ENCODE results near the gene DNASE1L2.
A peak's percentile ranks its signal among the peaks of the same experiment; 100 is the strongest.
"Not testable (repeated sequence)": the region's sequence is repeated elsewhere in the genome, so short reads cannot be mapped to it uniquely, and the experiment has no call there.

The DNASE1L2 gene

DNA sequence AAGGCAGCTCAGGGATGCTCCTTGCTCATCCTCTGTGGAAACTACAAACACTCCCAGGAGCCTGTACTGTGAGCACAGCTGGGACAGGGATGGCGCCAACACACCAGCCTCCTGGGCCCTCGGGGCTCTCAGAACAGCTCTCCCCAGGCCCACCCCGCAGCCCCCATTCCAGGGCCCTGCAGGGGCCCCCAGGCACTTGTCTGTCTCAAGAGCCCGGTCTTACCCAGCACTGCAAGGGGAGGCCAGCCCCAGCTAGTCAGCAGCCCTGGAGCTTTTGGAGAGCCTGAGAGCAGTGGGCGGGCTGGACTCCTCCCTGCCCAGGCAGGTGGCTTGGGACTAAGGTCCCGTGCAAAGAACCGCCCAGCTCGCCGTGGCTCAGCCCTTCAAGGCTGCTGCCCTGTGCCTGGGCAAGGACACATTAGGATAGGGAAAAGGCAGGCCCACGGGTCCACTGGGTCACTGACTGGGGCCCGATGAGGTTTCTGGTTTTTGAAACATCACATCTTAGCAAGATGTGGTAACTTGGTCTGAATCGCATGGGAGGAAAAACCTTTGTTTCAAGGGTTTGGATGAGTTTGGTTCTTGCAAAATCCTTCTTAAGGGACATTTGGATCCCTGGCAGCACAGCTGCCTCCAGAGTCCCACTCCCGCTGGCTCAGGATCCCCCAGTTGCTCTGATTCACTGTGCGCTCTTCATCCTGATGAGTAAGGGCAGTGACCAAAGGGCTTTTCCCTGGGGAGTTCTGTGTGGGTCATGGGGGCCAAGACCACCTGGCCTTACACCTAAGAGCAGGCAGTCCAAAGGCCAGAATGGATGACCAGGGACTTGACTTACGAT is 2.8 kb downstream of the DNASE1L2 start:
- no peak for DNase-seq (ENCODE audit: low read depth, low spot score)

DNA sequence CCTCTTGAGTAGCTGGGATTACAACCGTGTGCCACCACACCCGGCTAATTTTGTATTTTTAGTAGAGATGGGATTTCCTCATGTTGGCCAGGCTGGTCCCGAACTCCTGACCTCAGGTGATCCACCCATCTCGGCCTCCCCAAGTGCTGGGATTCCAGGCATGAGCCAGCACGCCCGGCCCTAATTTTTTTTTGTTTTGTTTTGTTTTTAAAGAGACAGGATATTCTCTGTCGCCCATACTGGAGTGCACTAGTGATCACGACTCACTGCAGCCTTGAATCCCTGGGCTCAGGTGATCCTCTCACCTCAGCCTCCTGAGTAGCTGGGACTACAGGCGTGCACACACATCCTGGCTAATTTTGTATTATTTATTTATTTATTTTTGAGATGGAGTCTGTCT is 4.1 kb downstream of the DNASE1L2 start:
- DNase-seq (ENCODE audit: low read depth, low spot score): not testable (repeated sequence)

GRCh38 chr16:2242598-2242997 is 6.4 kb downstream of the DNASE1L2 start:
- DNase-seq (ENCODE audit: low read depth, low spot score): no peak

- DNase-seq (ENCODE audit: low read depth, low spot score): no peak
Observed at GRCh38 chr16:2243031-2243528, 6.8 kb downstream of the DNASE1L2 start.

DNA sequence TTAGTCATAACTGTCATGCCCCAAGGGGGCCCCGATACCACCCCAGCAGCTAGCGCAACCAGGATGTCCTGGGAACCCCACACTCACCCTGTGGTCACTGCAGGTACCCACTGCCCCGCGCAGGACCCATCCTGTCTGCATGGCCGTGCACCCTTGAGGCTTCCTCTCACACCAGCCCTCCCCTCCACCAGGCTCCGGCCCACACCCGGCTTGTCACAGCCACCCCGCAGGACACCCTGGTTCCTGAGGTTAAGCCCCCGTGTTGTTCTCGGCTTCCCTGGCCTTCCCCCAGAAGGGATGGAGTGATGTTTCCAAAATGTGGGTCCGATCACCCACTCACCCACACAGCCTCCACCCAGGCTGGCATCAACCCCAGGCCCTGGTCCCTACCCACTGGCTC is 7.5 kb downstream of the DNASE1L2 start:
- DNase-seq (ENCODE audit: low read depth, low spot score): no peak

DNA sequence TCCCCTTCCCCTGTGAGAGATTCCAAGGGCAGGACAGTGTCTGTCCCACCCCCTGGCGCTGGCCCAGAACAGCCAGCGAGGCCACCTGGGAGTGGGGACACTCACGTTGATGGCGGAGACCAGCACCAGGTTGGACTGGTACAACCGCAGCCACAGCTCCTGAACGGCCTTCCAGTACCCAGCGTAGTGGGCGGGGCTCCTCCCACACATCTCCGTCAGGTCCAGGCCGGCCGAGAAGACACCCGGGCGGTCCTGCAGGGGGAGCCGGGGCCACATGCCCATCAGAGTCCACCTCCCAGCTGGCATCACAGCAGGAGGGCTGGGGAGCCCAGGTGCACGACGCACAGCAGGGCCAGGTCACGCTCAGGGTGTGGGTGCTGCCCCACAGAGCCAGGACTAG is 8.1 kb downstream of the DNASE1L2 start:
- no peak for DNase-seq (ENCODE audit: low read depth, low spot score)

DNA sequence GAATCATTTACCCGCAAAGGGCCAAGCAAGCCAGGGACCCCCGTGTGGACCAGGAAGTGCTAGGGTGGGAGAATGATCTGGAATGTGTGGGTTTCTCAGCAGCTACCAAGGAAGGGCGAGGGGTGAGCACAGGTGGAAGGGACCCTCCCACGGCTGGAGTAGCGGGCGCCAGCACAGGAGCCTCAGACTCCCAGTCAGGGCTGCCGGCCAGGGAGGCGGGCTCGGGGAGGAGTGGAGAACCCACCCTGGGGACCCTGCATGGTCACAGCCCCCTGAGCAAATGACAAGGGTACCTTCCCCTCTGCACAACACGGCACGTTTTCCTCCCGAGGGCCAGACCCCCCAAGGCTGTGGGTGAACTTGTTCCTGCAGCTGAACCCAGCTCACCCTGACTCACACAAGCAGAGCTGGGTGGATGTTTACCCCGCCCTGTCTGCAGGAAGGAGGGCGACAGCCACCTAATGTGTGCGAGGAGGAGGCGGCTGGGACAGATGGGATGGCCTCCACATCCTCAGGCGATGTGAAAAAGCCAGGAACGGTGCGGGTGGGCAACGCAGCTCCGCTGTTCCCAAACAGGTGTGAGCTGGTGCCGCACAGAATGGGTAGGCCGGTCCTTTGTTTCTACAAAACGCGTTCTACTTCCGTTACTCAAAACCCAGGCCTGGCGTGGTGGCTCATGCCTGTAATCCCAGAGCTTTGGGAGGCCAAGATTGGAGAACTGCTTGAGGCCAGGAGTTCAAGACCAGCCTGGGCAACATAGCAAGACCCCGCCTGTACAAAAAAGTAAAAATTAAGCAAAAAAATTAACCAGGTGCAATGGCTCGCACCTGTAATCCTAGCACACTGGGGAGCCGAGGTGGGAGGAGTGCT is 8.9 kb downstream of the DNASE1L2 start:
- no peak for DNase-seq (ENCODE audit: low read depth, low spot score)

DNA sequence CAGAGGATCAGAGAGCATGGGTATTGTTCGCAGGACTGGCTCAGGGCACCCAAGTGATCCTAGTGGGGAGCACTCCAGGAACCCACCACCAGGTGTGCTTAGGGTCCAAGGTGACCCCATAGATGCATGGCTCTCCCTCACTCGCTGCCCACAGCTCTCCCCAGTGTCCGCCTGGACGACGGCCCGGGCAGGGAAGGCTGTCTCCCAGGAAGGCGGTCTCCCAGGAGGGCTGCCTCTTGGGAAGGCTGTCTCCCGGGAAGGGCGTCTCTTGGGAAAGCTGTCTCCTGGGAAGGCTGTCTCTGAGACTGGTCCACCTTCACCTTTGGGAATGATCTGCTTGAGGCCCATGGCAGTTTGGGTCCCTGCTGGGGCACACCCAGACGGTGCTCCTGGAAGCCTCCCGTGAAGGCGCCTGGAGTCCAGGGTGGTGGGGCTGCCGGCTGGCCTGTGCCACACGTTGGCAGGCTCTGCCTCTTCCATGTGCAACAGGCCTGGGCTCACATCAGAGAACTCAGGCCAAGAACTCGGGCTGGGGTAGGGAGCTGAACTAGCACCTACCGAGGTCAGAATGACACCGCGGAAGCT is 10.1 kb downstream of the DNASE1L2 start:
- DNase-seq (ENCODE audit: low read depth, low spot score): no peak

DNA sequence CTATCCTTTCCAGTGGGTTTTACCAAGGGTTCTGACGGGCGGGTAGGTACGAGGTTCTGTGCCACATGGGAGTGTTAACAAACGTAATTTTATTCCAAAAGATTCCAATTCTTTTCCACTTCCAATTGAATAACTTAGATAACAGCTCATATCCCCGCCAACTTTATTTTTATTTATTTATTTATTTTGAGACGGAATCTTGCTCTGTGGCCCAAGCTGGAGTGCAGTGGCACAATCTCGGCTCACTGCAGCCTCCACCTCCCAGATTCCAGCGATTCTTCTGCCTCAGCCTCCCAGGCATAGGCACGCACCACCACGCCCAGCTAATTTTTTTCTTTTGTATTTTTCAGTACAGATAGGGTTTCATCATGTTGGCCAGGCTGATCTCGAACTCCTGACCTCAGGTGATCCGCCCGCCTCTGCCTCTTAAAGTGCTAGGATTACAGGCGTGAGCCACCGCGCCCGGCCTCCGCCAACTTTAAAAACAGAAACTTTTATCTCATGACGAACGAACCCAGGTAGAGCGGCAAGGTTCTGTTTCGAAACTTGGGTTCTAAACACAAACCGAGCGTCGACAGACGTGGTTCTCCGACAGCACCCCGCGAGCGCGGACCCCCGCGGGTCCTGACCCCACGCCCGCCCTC is 14.5 kb downstream of the DNASE1L2 start:
- no peak for DNase-seq (ENCODE audit: low read depth, low spot score)

- DNase-seq (ENCODE audit: low read depth, low spot score): peak; percentile 73
Observed at GRCh38 chr16:2251296-2252111, 15.3 kb downstream of the DNASE1L2 start, which contains the start of gene ECI1. TSS of gene ECI1 (minus strand) at chr16:2251587. CDS start at chr16:2251566, 21 bp downstream.

GRCh38 chr16:2252806-2253148 is 16.5 kb downstream of the DNASE1L2 start:
- no peak for DNase-seq (ENCODE audit: low read depth, low spot score)

GRCh38 chr16:2253293-2253692 is 17.0 kb downstream of the DNASE1L2 start:
- no peak for DNase-seq (ENCODE audit: low read depth, low spot score)

- no peak for DNase-seq (ENCODE audit: low read depth, low spot score)
Observed at GRCh38 chr16:2256531-2257140, 20.4 kb downstream of the DNASE1L2 start.

GRCh38 chr16:2257726-2258125 is 21.5 kb downstream of the DNASE1L2 start:
- DNase-seq (ENCODE audit: low read depth, low spot score): no peak

- not testable (repeated sequence) for DNase-seq (ENCODE audit: low read depth, low spot score)
Observed at GRCh38 chr16:2258530-2258929, 22.3 kb downstream of the DNASE1L2 start.

DNA sequence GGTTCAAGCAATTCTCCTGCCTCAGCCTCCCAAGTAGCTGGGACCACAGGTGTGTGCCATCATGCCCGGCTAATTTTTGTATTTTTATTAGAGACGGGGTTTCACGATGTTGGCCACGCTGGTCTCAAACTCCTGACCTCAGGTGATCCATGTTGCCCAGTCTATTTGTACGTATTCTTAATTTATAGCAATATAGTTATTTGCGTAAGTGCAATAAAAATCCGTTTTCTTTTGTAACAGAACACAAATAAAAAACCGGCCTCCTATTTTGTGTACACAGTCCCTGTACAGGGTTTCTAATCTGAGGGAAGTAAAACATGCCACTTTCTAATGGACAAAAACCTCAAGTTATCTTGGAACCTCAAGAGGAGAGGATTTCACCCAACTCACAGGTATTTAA is 24.0 kb downstream of the DNASE1L2 start:
- DNase-seq (ENCODE audit: low read depth, low spot score): no peak

DNA sequence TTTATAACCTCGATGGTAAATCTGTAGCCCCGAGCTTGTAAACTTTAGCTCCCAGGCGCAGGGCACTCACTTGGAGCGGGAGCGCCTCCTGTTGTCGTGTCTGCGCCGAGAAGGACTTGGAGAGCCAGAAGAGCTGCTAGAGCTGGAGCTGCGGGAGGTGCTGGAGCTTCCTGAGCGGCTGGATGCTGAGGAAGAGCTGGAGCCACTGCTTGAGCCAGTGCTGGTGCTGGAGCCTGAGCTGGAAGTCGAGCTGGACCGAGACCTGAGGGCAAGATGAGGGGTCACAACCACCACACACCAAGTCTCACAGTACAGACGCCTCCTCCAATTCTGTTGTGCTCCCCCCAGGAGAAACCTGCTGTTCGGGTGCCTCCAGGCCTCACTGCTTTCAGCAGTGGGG is 26.8 kb downstream of the DNASE1L2 start:
- DNase-seq (ENCODE audit: low read depth, low spot score): not testable (repeated sequence)

DNA sequence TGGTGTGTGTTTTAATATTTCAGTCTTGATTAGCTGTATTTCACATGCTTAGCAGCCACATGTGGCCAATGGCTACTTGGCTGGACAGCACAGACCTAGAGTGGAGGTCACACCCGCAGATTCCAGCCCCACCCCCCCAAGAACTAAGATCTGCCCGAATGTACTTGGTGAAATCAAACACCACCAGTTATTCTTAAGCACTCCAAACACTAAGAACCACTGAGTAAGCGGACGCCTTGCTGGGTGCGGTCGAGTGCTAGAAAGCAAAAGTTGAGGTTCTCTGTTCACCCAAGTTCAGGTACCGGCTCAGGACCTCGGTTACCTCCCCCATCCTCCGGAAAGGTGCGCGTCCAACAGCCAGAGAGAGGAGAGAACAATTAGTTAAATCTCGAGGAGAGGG is 30.6 kb downstream of the DNASE1L2 start:
- DNase-seq (ENCODE audit: low read depth, low spot score): not testable (repeated sequence)

GRCh38 chr16:2267505-2267912 is 31.3 kb downstream of the DNASE1L2 start:
- not testable (repeated sequence) for DNase-seq (ENCODE audit: low read depth, low spot score)

Data from iPS DF 19.7 (cell line).